Measurements from ENCODE around the gene TRPT1.
A peak's percentile ranks its signal among the peaks of the same experiment; 100 is the strongest.

Gene TRPT1

DNA sequence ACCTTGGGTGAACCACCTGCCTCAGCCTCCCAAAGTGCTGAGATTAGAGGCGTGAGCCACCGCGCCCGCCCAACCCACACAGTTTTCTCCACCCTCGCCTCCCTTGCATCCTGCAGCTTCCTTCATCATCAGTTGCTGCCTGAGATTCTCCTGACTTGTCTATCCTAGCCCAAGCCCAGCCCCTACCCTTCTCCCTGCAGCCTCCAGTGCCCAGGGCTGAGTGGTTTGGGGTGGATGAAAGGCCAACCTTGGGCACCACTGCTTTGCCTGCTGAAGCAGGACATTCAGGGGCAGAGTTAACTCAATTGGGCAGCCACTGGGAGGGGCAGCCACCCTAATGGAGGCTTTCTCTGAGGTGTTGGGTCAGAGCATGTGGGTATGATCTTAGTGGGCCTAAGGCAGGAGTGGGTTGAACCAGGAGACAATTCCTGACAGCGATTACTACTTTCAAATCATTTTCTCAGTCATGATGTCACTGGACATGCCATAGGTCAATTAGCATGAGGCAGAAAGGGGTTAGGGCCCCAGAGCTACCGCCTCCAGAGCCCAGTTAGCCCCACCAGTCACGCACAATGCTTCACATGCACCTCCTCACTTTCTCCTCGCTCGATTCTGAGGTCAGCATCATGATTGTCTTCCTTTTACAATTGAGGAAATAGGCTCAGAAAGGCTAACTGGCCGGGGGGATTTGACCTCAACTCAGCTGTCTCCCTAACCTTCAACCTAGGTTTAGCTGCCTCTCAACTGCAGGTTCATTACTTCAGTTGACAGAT, 13.9 kb upstream of the TRPT1 start:
- in situ Hi-C loops (cut with HindIII; ENCODE audit: low sequenced_read_pairs): no loop called here
- no peak for DNase-seq (ENCODE audit: low read depth, low spot score)
- H3K4me3 ChIP-seq (ENCODE audit: low read depth, low read length): no peak overlapping the region
- TF ChIP-seq, protein P1, sequence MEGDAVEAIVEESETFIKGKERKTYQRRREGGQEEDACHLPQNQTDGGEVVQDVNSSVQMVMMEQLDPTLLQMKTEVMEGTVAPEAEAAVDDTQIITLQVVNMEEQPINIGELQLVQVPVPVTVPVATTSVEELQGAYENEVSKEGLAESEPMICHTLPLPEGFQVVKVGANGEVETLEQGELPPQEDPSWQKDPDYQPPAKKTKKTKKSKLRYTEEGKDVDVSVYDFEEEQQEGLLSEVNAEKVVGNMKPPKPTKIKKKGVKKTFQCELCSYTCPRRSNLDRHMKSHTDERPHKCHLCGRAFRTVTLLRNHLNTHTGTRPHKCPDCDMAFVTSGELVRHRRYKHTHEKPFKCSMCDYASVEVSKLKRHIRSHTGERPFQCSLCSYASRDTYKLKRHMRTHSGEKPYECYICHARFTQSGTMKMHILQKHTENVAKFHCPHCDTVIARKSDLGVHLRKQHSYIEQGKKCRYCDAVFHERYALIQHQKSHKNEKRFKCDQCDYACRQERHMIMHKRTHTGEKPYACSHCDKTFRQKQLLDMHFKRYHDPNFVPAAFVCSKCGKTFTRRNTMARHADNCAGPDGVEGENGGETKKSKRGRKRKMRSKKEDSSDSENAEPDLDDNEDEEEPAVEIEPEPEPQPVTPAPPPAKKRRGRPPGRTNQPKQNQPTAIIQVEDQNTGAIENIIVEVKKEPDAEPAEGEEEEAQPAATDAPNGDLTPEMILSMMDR (IDR thresholded peaks at IDR 0.05; ENCODE audit: low read depth, low read length): no peak

DNA sequence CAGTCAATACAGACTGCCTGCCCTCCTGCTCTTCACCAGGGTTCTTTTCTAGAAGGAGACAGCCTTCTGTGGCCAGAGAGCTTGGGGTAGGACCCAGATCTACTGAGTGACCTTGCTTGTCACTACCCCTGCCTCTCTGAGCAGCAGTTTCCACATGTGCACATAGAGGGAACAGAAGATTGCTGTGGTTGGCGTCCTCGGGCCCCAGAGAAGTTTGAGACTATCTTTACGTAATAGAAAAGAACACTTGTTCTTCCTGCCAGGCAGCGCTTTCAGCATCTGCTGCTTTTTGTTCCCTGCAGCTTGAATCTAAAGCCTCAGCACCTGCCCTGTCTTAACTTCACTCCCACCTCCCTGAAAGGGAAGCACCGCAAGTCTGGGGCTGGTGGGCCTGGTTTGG, 13.0 kb upstream of the TRPT1 start:
- no peak overlapping the region for H3K4me3 ChIP-seq (ENCODE audit: low read depth, low read length)
- TF ChIP-seq, protein P1 (IDR thresholded peaks at IDR 0.05; ENCODE audit: low read depth, low read length): no peak
- in situ Hi-C loops (cut with HindIII; ENCODE audit: low sequenced_read_pairs): no loop called here
- DNase-seq (ENCODE audit: low read depth, low spot score): no peak

DNA sequence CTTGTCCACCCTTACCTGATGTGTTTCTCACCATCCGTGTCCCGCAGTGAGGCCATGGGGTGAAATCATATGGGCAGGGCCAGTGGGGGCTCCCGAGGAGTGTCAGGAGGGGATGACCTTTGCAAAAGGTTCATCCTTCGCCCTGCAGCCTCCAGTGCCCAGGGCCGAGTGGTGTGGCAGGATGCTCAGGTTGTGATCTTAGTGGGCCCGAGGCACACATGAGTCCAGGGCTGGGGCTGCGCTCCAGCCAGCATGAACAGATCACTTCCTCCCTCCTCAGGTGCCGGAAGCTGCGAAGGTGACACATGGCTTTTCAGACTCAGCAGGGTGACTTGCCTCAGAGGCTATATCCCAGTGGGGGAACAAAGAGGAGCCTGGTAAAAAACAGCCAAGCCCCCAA, 12.1 kb upstream of the TRPT1 start:
- no peak overlapping the region for H3K4me3 ChIP-seq (ENCODE audit: low read depth, low read length)
- in situ Hi-C loops (cut with HindIII; ENCODE audit: low sequenced_read_pairs): no loop called here
- DNase-seq (ENCODE audit: low read depth, low spot score): no peak
- TF ChIP-seq, protein P1 (IDR thresholded peaks at IDR 0.05; ENCODE audit: low read depth, low read length): no peak

DNA sequence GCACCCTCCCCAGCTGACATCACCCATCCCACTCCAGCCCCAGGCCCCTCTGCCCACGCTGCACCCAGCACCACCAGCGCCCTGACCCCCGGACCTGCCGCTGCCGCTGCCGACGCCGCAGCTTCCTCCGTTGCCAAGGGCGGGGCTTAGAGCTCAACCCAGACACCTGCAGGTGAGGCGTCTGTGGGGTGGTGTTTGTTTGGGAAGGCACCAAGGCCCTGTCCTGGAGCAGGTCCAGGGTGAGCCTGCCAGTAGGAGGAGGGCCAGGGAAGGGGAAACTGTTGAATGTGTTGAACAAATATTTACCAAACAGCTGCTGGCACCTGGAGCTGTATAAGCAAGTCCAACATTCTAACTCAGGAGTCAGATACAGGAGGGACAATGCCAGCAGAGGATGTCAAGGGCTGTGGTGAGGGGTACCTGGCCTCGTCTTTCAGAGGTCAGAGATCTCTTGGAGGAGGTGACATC, 11.5 kb upstream of the TRPT1 start:
- no peak for DNase-seq (ENCODE audit: low read depth, low spot score)
- in situ Hi-C loops (cut with HindIII; ENCODE audit: low sequenced_read_pairs): no loop called here
- TF ChIP-seq, protein P1 (IDR thresholded peaks at IDR 0.05; ENCODE audit: low read depth, low read length): no peak
- no peak overlapping the region for H3K4me3 ChIP-seq (ENCODE audit: low read depth, low read length)

DNA sequence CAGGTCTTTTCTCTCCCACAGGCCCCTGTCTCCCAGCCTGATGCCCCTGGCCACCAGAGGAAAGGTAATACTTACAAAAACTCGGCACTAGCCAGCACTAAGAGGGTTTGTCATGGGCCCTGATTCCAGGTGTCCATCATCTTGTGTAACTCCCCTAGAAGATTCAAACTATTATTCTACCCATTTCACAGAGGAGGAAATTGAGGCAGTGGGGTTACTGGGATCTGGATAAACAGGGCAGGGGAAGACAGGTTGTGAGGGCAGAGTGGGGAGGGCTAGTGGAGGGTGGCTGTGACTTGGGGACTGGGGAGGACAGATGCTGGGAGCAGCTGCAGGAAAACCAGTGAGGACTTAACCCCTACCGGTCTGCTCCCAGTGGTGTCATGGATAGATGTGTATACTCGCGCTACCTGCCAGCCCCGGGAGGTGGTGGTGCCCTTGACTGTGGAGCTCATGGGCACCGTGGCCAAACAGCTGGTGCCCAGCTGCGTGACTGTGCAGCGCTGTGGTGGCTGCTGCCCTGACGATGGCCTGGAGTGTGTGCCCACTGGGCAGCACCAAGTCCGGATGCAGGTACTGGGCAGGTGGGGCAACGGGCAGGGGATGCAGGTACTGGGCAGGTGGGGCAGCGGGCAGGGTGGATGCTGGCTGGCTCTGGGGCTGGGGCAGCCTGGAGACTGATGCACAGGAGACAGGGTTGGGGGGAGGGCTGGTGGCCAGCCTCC, 9.6 kb upstream of the TRPT1 start:
- H3K4me3 ChIP-seq (ENCODE audit: low read depth, low read length): peak overlapping the region; percentile 51
- in situ Hi-C loops (cut with HindIII; ENCODE audit: low sequenced_read_pairs): no loop called here

DNA sequence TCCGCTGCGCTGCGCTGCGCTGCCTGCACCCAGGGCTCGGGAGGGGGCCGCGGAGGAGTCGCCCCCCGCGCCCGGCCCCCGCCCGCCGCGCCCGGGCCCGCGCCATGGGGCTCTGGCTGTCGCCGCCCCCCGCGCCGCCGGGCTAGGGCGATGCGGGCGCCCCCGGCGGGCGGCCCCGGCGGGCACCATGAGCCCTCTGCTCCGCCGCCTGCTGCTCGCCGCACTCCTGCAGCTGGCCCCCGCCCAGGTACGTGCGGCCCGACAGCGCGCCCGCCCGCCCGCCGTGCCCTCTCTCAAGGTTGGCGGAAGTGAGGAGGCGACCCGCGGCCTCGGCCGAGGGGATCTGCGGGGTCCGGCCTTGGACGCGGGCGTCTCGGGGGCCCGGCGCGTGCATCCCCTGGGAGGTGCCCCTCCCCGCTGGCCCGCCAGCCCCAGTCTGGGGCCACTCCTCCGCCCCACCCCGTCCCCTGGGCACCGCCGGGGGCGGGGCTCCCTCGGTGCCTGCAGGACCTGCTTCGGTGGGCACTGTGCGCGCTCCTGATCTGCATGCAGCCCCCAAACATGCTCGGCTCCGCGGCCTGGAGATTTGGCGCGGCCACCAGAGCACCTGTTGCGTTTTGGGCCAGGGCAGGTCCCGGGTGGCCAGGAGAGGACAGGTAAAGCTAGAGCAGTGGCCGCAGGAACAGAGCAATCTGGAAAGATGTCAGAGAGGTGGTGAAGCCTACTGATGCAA, 8.8 kb upstream of the TRPT1 start:
- in situ Hi-C loops (cut with HindIII; ENCODE audit: low sequenced_read_pairs): no loop called here
- DNase-seq (ENCODE audit: low read depth, low spot score): no peak
- TF ChIP-seq, protein P1 (IDR thresholded peaks at IDR 0.05; ENCODE audit: low read depth, low read length): no peak
- peak overlapping the region; percentile 51 for H3K4me3 ChIP-seq (ENCODE audit: low read depth, low read length)

More for the DNA sequence above, 9.6 kb upstream of the TRPT1 start:
- TF ChIP-seq, protein P1 (IDR thresholded peaks at IDR 0.05; ENCODE audit: low read depth, low read length): no peak
- DNase-seq (ENCODE audit: low read depth, low spot score): no peak

Data from astrocyte of the spinal cord (primary cell).